HEK293 (cell line): ENCODE results near the gene TMEM106A.

Experiments
- CTCF ChIA-PET: fragments of 350-600 bp; formaldehyde crosslinking; extraction: SDS; loops from one replicate; lab custom pipeline; 2021; ENCODE audit warnings: antibody characterized with exemption; lab: Yijun Ruan, JAX
- POLR2A ChIA-PET: fragments of 300-600 bp; formaldehyde crosslinking; extraction: SDS; loops from one replicate; lab custom pipeline; 2020; ENCODE audit warnings: antibody characterized with exemption, inconsistent platforms; lab: Yijun Ruan, JAX
- H3K27ac ChIP-seq: fragments of 200-500 bp; sonication (Bioruptor generic); 2 replicates; pipeline ENCODE4 v1.5.1; 2014; ENCODE audit warnings: low read depth, low read length, control low read depth, inconsistent platforms; ENCODE audit errors: extremely low read depth
- H3K36me3 ChIP-seq, 2 experiments: fragments of 200-500 bp in 1 of 2; sonication (Bioruptor generic) in 1 of 2; 1 replicate in 1 of 2; 2 replicates in 1 of 2; pipeline ENCODE4 v1.5.1; 2014 to 2017; ENCODE audit warnings: inconsistent platforms in 2 of 2, low read length in 2 of 2; ENCODE audit not compliant: control insufficient read depth in 2 of 2, insufficient read depth in 1 of 2
- H3K4me1 ChIP-seq: fragments of 200-500 bp; sonication (Bioruptor generic); 2 replicates; pipeline ENCODE4 v1.5.1; 2014; ENCODE audit warnings: mild to moderate bottlenecking, low read length, inconsistent platforms; ENCODE audit not compliant: control insufficient read depth, insufficient read depth
- H3K4me3 ChIP-seq: 2 replicates; pipeline ENCODE4 v1.5.1; 2011; ENCODE audit warnings: low read depth, mild to moderate bottlenecking, control low read depth, low read length, moderate library complexity
- H3K9me3 ChIP-seq: fragments of 200-500 bp; sonication (Bioruptor generic); 2 replicates; pipeline ENCODE4 v1.5.1; 2014; ENCODE audit warnings: low read depth, low read length, inconsistent platforms; ENCODE audit not compliant: control insufficient read depth, insufficient read depth
- GLI2 ChIP-seq: fragments of 450-650 bp; formaldehyde crosslinking; IDR thresholded peaks from 2 replicates; pipeline ENCODE4; 2017; ENCODE audit warnings: missing biosample characterization, missing genetic modification characterization, low read depth, borderline replicate concordance
- MEIS1 ChIP-seq: sonication (generic); formaldehyde crosslinking; IDR thresholded peaks from 2 replicates; pipeline ENCODE4 v1.8.1; 2022; ENCODE audit warnings: missing genetic modification reagents, mild to moderate bottlenecking, borderline replicate concordance
- MYNN ChIP-seq: fragments of 450-650 bp; formaldehyde crosslinking; IDR thresholded peaks from 2 replicates; pipeline ENCODE4 v1.5.1; 2016; ENCODE audit warnings: missing biosample characterization, missing genetic modification characterization, borderline replicate concordance
- PRDM2 ChIP-seq: fragments of 450-650 bp; formaldehyde crosslinking; IDR thresholded peaks from 2 replicates; pipeline ENCODE4 v1.5.1; 2016; ENCODE audit warnings: missing biosample characterization, missing genetic modification characterization, borderline replicate concordance
- ZBTB26 ChIP-seq: fragments of 450-650 bp; formaldehyde crosslinking; optimal IDR thresholded peaks from 2 replicates; pipeline ENCODE3; 2016; ENCODE audit warnings: missing biosample characterization, mild to moderate bottlenecking, missing genetic modification characterization
- ZNF175 ChIP-seq: fragments of 450-650 bp; formaldehyde crosslinking; IDR thresholded peaks from 2 replicates; pipeline ENCODE4 v1.5.1; 2016; ENCODE audit warnings: missing biosample characterization, missing genetic modification characterization
- ZNF202 ChIP-seq: fragments of 450-650 bp; formaldehyde crosslinking; IDR thresholded peaks from 2 replicates; pipeline ENCODE4 v1.5.1; 2016; ENCODE audit warnings: missing biosample characterization, missing genetic modification characterization, borderline replicate concordance
- ZNF350 ChIP-seq: fragments of 450-650 bp; formaldehyde crosslinking; IDR thresholded peaks from 2 replicates; pipeline ENCODE4 v1.5.0; 2017; ENCODE audit warnings: missing biosample characterization, mild to moderate bottlenecking, missing genetic modification characterization
- ZNF394 ChIP-seq: fragments of 450-650 bp; formaldehyde crosslinking; IDR thresholded peaks from 2 replicates; pipeline ENCODE4 v1.5.1; 2016; ENCODE audit warnings: missing biosample characterization, missing genetic modification characterization, mild to moderate bottlenecking, moderate library complexity, borderline replicate concordance
- ZNF404 ChIP-seq: fragments of 450-650 bp; formaldehyde crosslinking; IDR thresholded peaks from 2 replicates; pipeline ENCODE4 v1.5.1; 2017; ENCODE audit warnings: missing biosample characterization, missing genetic modification characterization
- ZNF433 ChIP-seq: fragments of 450-650 bp; formaldehyde crosslinking; IDR thresholded peaks from 2 replicates; pipeline ENCODE4 v1.5.1; 2016; ENCODE audit warnings: missing biosample characterization, missing genetic modification characterization, low read depth
- ZNF510 ChIP-seq: fragments of 450-650 bp; formaldehyde crosslinking; IDR thresholded peaks from 2 replicates; pipeline ENCODE4 v1.5.1; 2018; ENCODE audit warnings: mild to moderate bottlenecking, missing genetic modification characterization, missing biosample characterization; ENCODE audit not compliant: insufficient replicate concordance
- ZNF610 ChIP-seq: fragments of 450-650 bp; formaldehyde crosslinking; IDR thresholded peaks from 2 replicates; pipeline ENCODE4 v1.5.1; 2016; ENCODE audit warnings: missing biosample characterization, missing genetic modification characterization, borderline replicate concordance
- ZNF660 ChIP-seq: fragments of 450-650 bp; IDR thresholded peaks from 2 replicates; pipeline ENCODE4 v1.5.1; 2018; ENCODE audit warnings: missing biosample characterization, mild to moderate bottlenecking, missing genetic modification characterization
- ZNF701 ChIP-seq: fragments of 450-650 bp; formaldehyde crosslinking; IDR thresholded peaks from 2 replicates; pipeline ENCODE4 v1.5.1; 2016; ENCODE audit warnings: missing biosample characterization, missing genetic modification characterization
- ZSCAN5A ChIP-seq: fragments of 450-650 bp; formaldehyde crosslinking; IDR thresholded peaks from 2 replicates; pipeline ENCODE4 v1.5.1; 2016; ENCODE audit warnings: missing biosample characterization, missing genetic modification characterization

TMEM106A gene

GRCh38 chr17:43216762-43217613, 5.3 kb downstream of the TMEM106A start:
- Histone ChIP-seq H3K27ac (no peak overlapping the region), H3K4me1 (no peaks in the 10 kb centered on the region), H3K36me3 (peaks cover 0 to 49% of the 10 kb centered on the region in 2 experiments; a peak in 2 of 3 replicates), H3K4me3 (no peak overlapping the region), H3K9me3 (no peaks in the 10 kb centered on the region)
- ChIA-PET POLR2A (interaction anchor here (2.4 kb wide), 2 partner anchors 16 to 99 kb away, joined by 6 to 14 read pairs; no protein-coding TSS in a partner anchor), CTCF (interaction anchor here (0.6 to 1.0 kb wide), 2 partner anchors 13 to 34 kb away, joined by 3 read pairs; no protein-coding TSS in a partner anchor)
- TF ChIP-seq ZNF610 (tag by site-specific recombination) (no peak), ZNF350 (tag by site-specific recombination) (no peak), ZNF202 (tag by site-specific recombination) (no peak), GLI2 (tag by site-specific recombination) (no peak), ZNF394 (no peak), MEIS1 (CRISPR knock-in tag) (no peak), ZNF510 (tag by site-specific recombination) (no peak), ZNF701 (tag by site-specific recombination) (no peak), ZSCAN5A (no peak), ZNF660 (tag by site-specific recombination) (no peak), ZBTB26 (tag by site-specific recombination) (no peak), ZNF404 (no peak), PRDM2 (no peak), MYNN (tag by site-specific recombination) (no peak), ZNF175 (no peak), ZNF433 (tag by site-specific recombination) (no peak)
